Mesodermal cell (in vitro differentiated cells): ENCODE measurements around the gene DPP6.
"Not testable (repeated sequence)": the region's sequence is repeated elsewhere in the genome, so short reads cannot be mapped to it uniquely, and the experiment has no call there.

Experiments used
- H3K27ac ChIP-seq: 2 replicates; pipeline ENCODE4 v1.7.0; 2013; ENCODE audit warnings: mild to moderate bottlenecking, low read depth, low read length, moderate library complexity; ENCODE audit not compliant: severe bottlenecking
- H3K36me3 ChIP-seq: 2 replicates; pipeline ENCODE4 v1.7.1; 2013; ENCODE audit warnings: mild to moderate bottlenecking, low read length, moderate library complexity; ENCODE audit not compliant: control insufficient read depth, insufficient read depth
- H3K4me1 ChIP-seq: one replicate; pipeline ENCODE4 v1.7.1; 2013; ENCODE audit warnings: mild to moderate bottlenecking, low read length; ENCODE audit not compliant: insufficient read depth, control insufficient read depth, poor library complexity, severe bottlenecking
- H3K4me3 ChIP-seq: 2 replicates; pipeline ENCODE4 v1.7.0; 2013; ENCODE audit warnings: low read length, control low read depth, mild to moderate bottlenecking; ENCODE audit not compliant: insufficient read depth, poor library complexity, severe bottlenecking; ENCODE audit errors: extremely low read depth
- H3K9me3 ChIP-seq: 2 replicates; pipeline ENCODE4 v1.7.1; 2013; ENCODE audit warnings: mild to moderate bottlenecking, low read length, moderate library complexity; ENCODE audit not compliant: control insufficient read depth
- WGBS, 2 experiments: methylation state at CpG; one replicate each; pipeline ENCODE4 v1.1.5; 2013; ENCODE audit warnings: missing lambda C conversion rate in 2 of 2; ENCODE audit not compliant: insufficient coverage in 2 of 2; 5-methylcytosine and 5-hydroxymethylcytosine counted together

DPP6 gene

GRCh38 chr7:154928136-154929005, 876.2 kb downstream of the DPP6 start:
- 85 to 87% methylated on average over 15 to 17 of the region's 17 CpGs for WGBS, 2 experiments
- H3K4me3 ChIP-seq = no peak overlapping the region
- no peak overlapping the region for H3K27ac ChIP-seq
- no peaks in the 10 kb centered on the region for H3K36me3 ChIP-seq
- no peaks in the 10 kb centered on the region for H3K4me1 ChIP-seq
- H3K9me3 ChIP-seq = peaks cover 9% of the 10 kb centered on the region

DNA sequence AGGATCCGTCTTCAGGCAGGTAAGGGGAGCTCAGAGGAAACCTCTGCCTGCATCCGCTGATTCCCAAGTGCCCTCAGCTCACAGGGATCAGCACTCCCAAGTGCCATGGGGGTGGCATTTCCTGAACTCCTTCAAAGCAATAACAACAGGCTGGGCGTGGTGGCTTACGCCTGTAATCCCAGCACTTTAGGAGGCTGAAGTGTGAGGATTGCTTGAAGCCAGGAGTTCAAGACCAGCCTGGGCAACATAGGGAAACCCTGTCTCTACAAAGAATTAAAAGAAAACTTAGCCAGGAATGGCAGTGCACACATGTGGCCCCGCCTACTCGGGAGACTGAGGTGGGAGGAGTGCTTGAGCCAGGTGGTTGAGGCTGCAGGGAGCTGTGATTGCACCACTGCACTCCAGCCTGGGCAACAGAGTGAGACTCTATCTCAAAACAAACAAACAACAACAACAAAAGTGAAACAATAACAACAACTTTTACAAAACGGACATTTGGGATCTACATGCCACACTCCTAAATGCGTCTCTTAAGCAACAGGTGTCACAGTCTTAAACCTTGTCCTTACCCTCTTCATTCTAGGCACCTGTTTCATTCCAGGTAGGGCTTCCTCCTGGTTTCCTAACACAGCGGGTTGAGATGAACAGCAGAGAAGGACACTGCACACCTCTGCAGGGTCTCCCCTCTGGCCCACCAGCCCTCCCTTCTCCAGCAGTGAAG, 877.0 kb downstream of the DPP6 start:
- Histone ChIP-seq H3K36me3 (no peaks in the 10 kb centered on the region), H3K27ac (no peak overlapping the region), H3K4me3 (no peak overlapping the region), H3K9me3 (peaks cover 16% of the 10 kb centered on the region), H3K4me1 (no peaks in the 10 kb centered on the region)
- 95% methylated on average over 7 to 8 of the region's 9 CpGs for WGBS, 2 experiments

GRCh38 chr7:154931906-154932305, 879.7 kb downstream of the DPP6 start:
- no peaks in the 10 kb centered on the region for H3K4me1 ChIP-seq
- H3K4me3 ChIP-seq = no peak overlapping the region
- no peaks in the 10 kb centered on the region for H3K36me3 ChIP-seq
- H3K9me3 ChIP-seq = peaks cover 28% of the 10 kb centered on the region
- no peak overlapping the region for H3K27ac ChIP-seq
- 88 to 100% methylated on average over 1 of the region's 2 CpGs for WGBS, 2 experiments

DNA sequence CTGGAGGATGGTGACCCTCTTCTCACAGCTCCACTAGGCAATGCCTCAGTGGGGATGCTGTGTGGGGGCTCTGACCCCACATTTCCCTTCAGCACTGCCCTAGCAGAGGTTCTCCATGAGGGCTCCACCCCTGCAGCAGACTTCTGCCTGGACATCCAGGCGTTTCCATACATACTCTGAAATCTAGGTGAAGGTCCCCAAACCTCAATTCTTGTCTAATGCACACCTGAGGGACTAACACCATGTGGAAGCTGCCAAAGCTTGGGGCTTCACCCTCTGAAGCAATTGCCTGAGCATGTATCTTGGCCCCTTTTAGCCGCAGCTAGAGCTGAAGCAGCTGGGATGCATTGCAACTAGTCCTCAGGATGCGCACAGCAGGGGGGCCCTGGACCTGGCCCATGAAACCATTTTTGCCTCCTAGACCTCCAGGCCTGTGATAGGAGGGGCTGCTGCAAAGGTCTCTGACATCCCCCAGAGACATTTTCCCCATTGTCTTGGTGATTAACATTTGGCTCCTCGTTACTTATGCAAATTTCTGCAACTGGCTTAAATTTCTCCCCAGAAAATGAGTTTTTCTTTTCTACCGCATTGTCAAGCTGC, 882.3 kb downstream of the DPP6 start:
- not testable (repeated sequence) for H3K4me1 ChIP-seq, H3K4me3 ChIP-seq, H3K27ac ChIP-seq, H3K36me3 ChIP-seq
- 84 to 91% methylated on average over 4 to 5 of the region's 5 CpGs for WGBS, 2 experiments
- H3K9me3 ChIP-seq = peaks cover 28% of the 10 kb centered on the region

DNA sequence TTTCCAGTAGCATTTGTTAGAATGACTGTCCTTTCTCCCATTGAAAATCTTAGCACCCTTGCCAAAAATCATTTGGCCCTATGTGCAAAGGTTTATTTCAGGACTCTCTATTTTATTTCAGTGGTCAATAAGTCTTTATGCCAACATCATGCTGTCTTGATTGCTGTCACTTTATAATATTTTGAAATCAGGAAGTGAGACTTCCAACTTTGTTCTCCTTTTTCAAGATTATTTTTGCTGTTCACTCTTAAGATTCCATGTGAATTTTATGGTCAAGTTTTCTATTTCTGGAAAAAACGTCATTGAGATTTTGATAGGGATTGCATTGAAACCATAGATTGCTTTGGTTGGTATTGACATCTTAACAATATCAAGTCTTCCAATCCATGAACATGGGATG, 885.6 kb downstream of the DPP6 start:
- WGBS, 2 experiments = no CpG with 5 or more reads among the region's 1 CpG
- peaks cover 25% of the 10 kb centered on the region for H3K9me3 ChIP-seq

DNA sequence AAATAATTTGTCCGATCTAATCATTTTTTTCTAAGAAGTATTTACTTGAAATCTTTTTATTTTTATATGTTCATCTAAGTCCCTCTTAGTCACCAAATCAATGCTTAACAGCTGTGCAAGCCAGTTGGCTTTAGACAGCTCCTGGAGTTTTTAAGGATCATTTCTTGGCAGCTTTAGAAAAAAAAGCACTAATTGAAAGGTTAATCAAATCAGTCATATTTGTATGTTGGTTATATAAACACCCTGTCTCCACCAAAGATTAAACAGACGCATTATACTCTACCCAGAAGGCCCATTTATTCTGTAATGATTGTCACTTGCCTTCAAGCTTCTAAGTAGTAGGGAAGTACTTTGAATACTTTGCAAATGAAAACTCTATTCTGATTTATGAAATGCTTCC, 890.5 kb downstream of the DPP6 start:
- Histone ChIP-seq H3K4me1 (no peaks in the 10 kb centered on the region), H3K36me3 (peaks cover 38% of the 10 kb centered on the region), H3K4me3 (no peak overlapping the region), H3K9me3 (no peaks in the 10 kb centered on the region), H3K27ac (no peak overlapping the region)
- no CpG with 5 or more reads among the region's 2 CpGs for WGBS, 2 experiments

More for the DNA sequence above, 885.6 kb downstream of the DPP6 start:
- no peak overlapping the region for H3K4me3 ChIP-seq
- no peaks in the 10 kb centered on the region for H3K4me1 ChIP-seq
- H3K27ac ChIP-seq = no peak overlapping the region
- H3K36me3 ChIP-seq = peaks cover 2% of the 10 kb centered on the region
